HEK293 (cell line): Measurements from ENCODE around the gene ADAM23.

ENCODE experiments used
- CTCF ChIA-PET: fragments of 350-600 bp; formaldehyde crosslinking; extraction: SDS; loops from one replicate; lab custom pipeline; 2021; ENCODE audit warnings: antibody characterized with exemption; lab: Yijun Ruan, JAX
- POLR2A ChIA-PET: fragments of 300-600 bp; formaldehyde crosslinking; extraction: SDS; loops from one replicate; lab custom pipeline; 2020; ENCODE audit warnings: antibody characterized with exemption, inconsistent platforms; lab: Yijun Ruan, JAX
- H3K27ac ChIP-seq: fragments of 200-500 bp; sonication (Bioruptor generic); 2 replicates; pipeline ENCODE4 v1.5.1; 2014; ENCODE audit warnings: low read depth, low read length, control low read depth, inconsistent platforms; ENCODE audit errors: extremely low read depth
- H3K36me3 ChIP-seq, 2 experiments: fragments of 200-500 bp in 1 of 2; sonication (Bioruptor generic) in 1 of 2; 1 replicate in 1 of 2; 2 replicates in 1 of 2; pipeline ENCODE4 v1.5.1; 2014 to 2017; ENCODE audit warnings: inconsistent platforms in 2 of 2, low read length in 2 of 2; ENCODE audit not compliant: control insufficient read depth in 2 of 2, insufficient read depth in 1 of 2
- H3K4me1 ChIP-seq: fragments of 200-500 bp; sonication (Bioruptor generic); 2 replicates; pipeline ENCODE4 v1.5.1; 2014; ENCODE audit warnings: mild to moderate bottlenecking, low read length, inconsistent platforms; ENCODE audit not compliant: control insufficient read depth, insufficient read depth
- H3K4me3 ChIP-seq: 2 replicates; pipeline ENCODE4 v1.5.1; 2011; ENCODE audit warnings: low read depth, mild to moderate bottlenecking, control low read depth, low read length, moderate library complexity
- H3K9me3 ChIP-seq: fragments of 200-500 bp; sonication (Bioruptor generic); 2 replicates; pipeline ENCODE4 v1.5.1; 2014; ENCODE audit warnings: low read depth, low read length, inconsistent platforms; ENCODE audit not compliant: control insufficient read depth, insufficient read depth
- FEZF1 ChIP-seq: fragments of 450-650 bp; formaldehyde crosslinking; IDR thresholded peaks from 2 replicates; pipeline ENCODE4 v1.5.1; 2016; ENCODE audit warnings: missing biosample characterization, missing genetic modification characterization
- GLIS2 ChIP-seq: fragments of 450-650 bp; formaldehyde crosslinking; IDR thresholded peaks from 2 replicates; pipeline ENCODE4 v1.5.1; 2016; ENCODE audit warnings: missing biosample characterization, missing genetic modification characterization
- KLF10 ChIP-seq: fragments of 450-650 bp; IDR thresholded peaks from 2 replicates; pipeline ENCODE4 v1.5.1; 2018; ENCODE audit warnings: missing biosample characterization, mild to moderate bottlenecking, missing genetic modification characterization
- OSR2 ChIP-seq: fragments of 450-650 bp; formaldehyde crosslinking; IDR thresholded peaks from 2 replicates; pipeline ENCODE4 v1.5.1; 2016; ENCODE audit warnings: missing biosample characterization, missing genetic modification characterization
- SP7 ChIP-seq: fragments of 450-650 bp; formaldehyde crosslinking; IDR thresholded peaks from 2 replicates; pipeline ENCODE4 v1.5.1; 2016; ENCODE audit warnings: missing biosample characterization, missing genetic modification characterization
- ZBTB17 ChIP-seq: fragments of 450-650 bp; formaldehyde crosslinking; IDR thresholded peaks from 2 replicates; pipeline ENCODE4 v1.5.1; 2016; ENCODE audit warnings: missing biosample characterization, missing genetic modification characterization
- ZBTB7A ChIP-seq: fragments of 450-650 bp; formaldehyde crosslinking; IDR thresholded peaks from 2 replicates; pipeline ENCODE4 v1.5.1; 2016; ENCODE audit warnings: low read depth, missing biosample characterization, missing genetic modification characterization
- ZNF10 ChIP-seq: fragments of 450-650 bp; formaldehyde crosslinking; IDR thresholded peaks from 2 replicates; pipeline ENCODE4 v1.5.1; 2017; ENCODE audit warnings: missing biosample characterization, missing genetic modification characterization
- ZNF121 ChIP-seq: fragments of 450-650 bp; formaldehyde crosslinking; IDR thresholded peaks from 2 replicates; pipeline ENCODE4 v1.5.1; 2016; ENCODE audit warnings: missing biosample characterization, missing genetic modification characterization
- ZNF169 ChIP-seq: fragments of 450-650 bp; formaldehyde crosslinking; IDR thresholded peaks from 2 replicates; pipeline ENCODE4 v1.5.1; 2016; ENCODE audit warnings: missing biosample characterization, missing genetic modification characterization
- ZNF214 ChIP-seq: fragments of 450-650 bp; formaldehyde crosslinking; IDR thresholded peaks from 2 replicates; pipeline ENCODE4 v1.5.1; 2017; ENCODE audit warnings: missing biosample characterization, mild to moderate bottlenecking, missing genetic modification characterization, borderline replicate concordance
- ZNF324 ChIP-seq: fragments of 450-650 bp; formaldehyde crosslinking; IDR thresholded peaks from 2 replicates; pipeline ENCODE4 v1.5.1; 2016; ENCODE audit warnings: missing biosample characterization, missing genetic modification characterization
- ZNF560 ChIP-seq: fragments of 450-650 bp; formaldehyde crosslinking; IDR thresholded peaks from 2 replicates; pipeline ENCODE4 v1.5.1; 2017; ENCODE audit warnings: missing biosample characterization, missing genetic modification characterization, borderline replicate concordance
- ZNF830 ChIP-seq: fragments of 450-650 bp; IDR thresholded peaks from 2 replicates; pipeline ENCODE4 v1.5.0; 2018; ENCODE audit warnings: missing biosample characterization, missing genetic modification characterization, low read depth, mild to moderate bottlenecking, moderate library complexity
- TF ChIP-seq, protein P1 (sequence below): fragments of 450-650 bp; formaldehyde crosslinking; IDR thresholded peaks from 2 replicates; pipeline ENCODE4 v1.5.1; 2016; ENCODE audit warnings: missing biosample characterization, missing genetic modification characterization
- TF ChIP-seq, protein P2 (sequence below): fragments of 450-650 bp; formaldehyde crosslinking; IDR thresholded peaks from 2 replicates; pipeline ENCODE4 v1.5.1; 2016; ENCODE audit warnings: missing biosample characterization, missing genetic modification characterization
- TF ChIP-seq, protein P3 (sequence below): fragments of 450-650 bp; formaldehyde crosslinking; IDR thresholded peaks from 2 replicates; pipeline ENCODE4 v1.5.0; 2017; ENCODE audit warnings: missing biosample characterization, missing genetic modification characterization, borderline replicate concordance

The ADAM23 gene

DNA sequence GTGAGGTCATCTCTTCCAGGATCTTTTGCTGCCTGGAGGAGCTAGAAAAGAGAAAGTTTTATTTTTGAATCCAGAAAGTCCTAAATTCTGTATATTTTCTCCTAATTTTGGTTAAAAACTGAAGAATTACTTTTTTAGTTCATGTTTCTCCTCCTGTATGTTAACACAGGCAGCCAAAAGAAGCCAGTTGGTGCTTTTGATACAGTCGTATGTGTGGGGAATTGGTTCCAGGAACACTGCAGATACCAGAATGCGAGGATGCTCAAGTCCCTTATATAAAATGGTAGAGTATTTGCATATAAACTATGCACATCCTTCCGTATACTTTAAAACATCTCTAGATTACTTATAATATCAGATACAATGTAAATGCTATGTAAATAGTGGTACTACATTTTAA, 22.6 kb upstream of the ADAM23 start:
- ChIA-PET POLR2A (no interaction called here), CTCF (no interaction called here)
- Histone ChIP-seq H3K4me3 (no peak overlapping the region), H3K4me1 (peaks cover 7% of the 10 kb centered on the region), H3K36me3 (no peaks in the 10 kb centered on the region), H3K27ac (no peak overlapping the region), H3K9me3 (no peaks in the 10 kb centered on the region)
- TF ChIP-seq, protein P1, sequence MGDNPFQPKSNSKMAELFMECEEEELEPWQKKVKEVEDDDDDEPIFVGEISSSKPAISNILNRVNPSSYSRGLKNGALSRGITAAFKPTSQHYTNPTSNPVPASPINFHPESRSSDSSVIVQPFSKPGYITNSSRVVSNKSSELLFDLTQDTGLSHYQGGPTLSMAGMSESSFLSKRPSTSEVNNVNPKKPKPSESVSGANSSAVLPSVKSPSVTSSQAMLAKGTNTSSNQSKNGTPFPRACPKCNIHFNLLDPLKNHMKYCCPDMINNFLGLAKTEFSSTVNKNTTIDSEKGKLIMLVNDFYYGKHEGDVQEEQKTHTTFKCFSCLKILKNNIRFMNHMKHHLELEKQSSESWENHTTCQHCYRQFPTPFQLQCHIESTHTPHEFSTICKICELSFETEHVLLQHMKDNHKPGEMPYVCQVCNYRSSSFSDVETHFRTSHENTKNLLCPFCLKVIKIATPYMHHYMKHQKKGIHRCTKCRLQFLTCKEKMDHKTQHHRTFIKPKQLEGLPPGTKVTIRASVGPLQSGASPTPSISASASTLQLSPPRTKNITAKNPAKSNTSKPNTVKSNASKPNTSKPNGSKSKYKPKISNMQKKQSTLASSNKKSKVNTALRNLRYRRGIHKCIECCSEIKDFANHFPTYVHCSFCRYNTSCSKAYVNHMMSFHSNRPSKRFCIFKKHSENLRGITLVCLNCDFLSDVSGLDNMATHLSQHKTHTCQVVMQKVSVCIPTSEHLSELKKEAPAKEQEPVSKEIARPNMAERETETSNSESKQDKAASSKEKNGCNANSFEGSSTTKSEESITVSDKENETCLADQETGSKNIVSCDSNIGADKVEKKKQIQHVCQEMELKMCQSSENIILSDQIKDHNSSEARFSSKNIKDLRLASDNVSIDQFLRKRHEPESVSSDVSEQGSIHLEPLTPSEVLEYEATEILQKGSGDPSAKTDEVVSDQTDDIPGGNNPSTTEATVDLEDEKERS (tag by site-specific recombination): no peak
- no peak for TF ChIP-seq ZNF324 (tag by site-specific recombination)
- TF ChIP-seq, all 188 proteins: peak for 0

DNA sequence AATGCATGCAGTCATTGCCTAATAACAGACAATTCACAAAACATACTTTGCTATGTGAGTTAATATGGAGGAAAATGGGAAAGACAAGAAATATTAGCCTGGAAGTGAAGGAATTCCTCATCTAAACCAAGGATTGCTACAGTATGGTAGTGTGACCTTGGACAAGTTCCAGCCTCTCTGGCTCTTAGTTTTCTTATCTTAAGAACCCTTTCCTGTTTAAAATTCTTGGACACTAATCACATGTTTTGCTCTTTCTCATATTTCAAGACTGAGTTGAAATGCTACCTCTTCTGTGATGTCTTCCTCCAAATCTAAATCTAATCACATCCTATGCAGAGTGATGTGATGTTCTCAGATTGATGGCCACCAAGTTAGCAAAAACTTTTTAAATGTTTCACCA, 20.8 kb upstream of the ADAM23 start:
- ChIA-PET CTCF (no interaction called here), POLR2A (no interaction called here)
- Histone ChIP-seq H3K4me3 (no peak overlapping the region), H3K9me3 (no peaks in the 10 kb centered on the region), H3K27ac (no peak overlapping the region), H3K4me1 (peaks cover 7% of the 10 kb centered on the region), H3K36me3 (no peaks in the 10 kb centered on the region)
- TF ChIP-seq KLF10 (tag by site-specific recombination) (no peak), SP7 (tag by site-specific recombination) (peak; percentile 48)

DNA sequence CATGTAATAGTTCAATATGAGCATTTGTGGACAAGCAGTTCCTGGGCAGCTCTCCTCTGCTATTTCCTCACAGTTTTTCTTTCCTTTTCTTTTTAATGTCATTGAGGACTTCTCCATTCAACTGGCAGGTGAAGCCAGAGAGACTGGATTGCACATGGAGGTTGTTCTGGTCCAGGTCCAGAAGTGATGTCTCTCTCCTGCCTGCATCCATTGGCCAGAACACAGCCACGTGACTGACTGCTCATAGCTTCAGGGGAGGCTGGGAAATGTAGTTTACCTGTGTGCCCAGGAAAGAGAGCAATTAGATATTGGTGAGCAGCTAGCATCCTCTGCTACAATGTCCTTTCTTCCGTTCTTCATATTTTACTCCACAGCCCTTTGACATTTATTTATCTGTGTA, 20.2 kb upstream of the ADAM23 start:
- no peaks in the 10 kb centered on the region for H3K36me3 ChIP-seq
- ChIA-PET CTCF (no interaction called here), POLR2A (no interaction called here)
- no peaks in the 10 kb centered on the region for H3K9me3 ChIP-seq
- H3K27ac ChIP-seq: no peak overlapping the region
- TF ChIP-seq FEZF1 (tag by site-specific recombination): peak; percentile 63
- TF ChIP-seq ZBTB7A (tag by site-specific recombination): no peak
- TF ChIP-seq SP7 (tag by site-specific recombination): no peak
- TF ChIP-seq ZBTB17 (tag by site-specific recombination): 0 out of 2 replicates have a peak, but pooled peaks have one; percentile 24
- TF ChIP-seq GLIS2: no peak
- no peak for TF ChIP-seq ZNF121
- TF ChIP-seq, protein P2, sequence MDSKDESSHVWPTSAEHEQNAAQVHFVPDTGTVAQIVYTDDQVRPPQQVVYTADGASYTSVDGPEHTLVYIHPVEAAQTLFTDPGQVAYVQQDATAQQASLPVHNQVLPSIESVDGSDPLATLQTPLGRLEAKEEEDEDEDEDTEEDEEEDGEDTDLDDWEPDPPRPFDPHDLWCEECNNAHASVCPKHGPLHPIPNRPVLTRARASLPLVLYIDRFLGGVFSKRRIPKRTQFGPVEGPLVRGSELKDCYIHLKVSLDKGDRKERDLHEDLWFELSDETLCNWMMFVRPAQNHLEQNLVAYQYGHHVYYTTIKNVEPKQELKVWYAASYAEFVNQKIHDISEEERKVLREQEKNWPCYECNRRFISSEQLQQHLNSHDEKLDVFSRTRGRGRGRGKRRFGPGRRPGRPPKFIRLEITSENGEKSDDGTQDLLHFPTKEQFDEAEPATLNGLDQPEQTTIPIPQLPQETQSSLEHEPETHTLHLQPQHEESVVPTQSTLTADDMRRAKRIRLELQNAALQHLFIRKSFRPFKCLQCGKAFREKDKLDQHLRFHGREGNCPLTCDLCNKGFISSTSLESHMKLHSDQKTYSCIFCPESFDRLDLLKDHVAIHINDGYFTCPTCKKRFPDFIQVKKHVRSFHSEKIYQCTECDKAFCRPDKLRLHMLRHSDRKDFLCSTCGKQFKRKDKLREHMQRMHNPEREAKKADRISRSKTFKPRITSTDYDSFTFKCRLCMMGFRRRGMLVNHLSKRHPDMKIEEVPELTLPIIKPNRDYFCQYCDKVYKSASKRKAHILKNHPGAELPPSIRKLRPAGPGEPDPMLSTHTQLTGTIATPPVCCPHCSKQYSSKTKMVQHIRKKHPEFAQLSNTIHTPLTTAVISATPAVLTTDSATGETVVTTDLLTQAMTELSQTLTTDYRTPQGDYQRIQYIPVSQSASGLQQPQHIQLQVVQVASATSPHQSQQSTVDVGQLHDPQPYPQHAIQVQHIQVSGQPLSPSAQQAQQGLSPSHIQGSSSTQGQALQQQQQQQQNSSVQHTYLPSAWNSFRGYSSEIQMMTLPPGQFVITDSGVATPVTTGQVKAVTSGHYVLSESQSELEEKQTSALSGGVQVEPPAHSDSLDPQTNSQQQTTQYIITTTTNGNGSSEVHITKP (tag by site-specific recombination): peak; percentile 55
- peaks cover 7% of the 10 kb centered on the region for H3K4me1 ChIP-seq
- no peak overlapping the region for H3K4me3 ChIP-seq

DNA sequence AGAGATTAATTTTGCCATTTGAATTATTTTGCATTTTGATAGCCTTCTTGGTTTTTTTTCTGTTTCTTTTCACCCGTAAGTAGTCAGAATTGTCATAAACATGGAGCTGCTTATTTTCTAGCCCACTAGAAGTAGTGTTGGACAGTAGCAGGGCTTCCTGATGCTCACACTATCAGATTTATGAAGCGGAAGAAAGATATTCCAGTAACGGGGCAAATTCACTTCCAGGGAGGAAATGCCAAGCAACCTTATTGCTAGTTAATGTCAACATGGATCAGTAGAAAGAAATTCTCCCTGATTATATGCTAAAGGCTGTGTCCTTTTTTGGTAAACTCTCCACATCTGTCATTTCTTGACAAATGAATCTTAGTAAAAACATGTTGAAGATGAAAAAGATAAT, 19.2 kb upstream of the ADAM23 start:
- no peaks in the 10 kb centered on the region for H3K9me3 ChIP-seq
- CTCF ChIA-PET: interaction anchor here (0.6 to 1.0 kb wide), 4 partner anchors 9 to 344 kb away, joined by 3 to 4 read pairs (median 3); no protein-coding TSS in a partner anchor
- no peaks in the 10 kb centered on the region for H3K36me3 ChIP-seq
- TF ChIP-seq ZNF830 (tag by site-specific recombination) (no peak), ZNF214 (no peak), ZBTB17 (tag by site-specific recombination) (no peak), ZNF10 (tag by site-specific recombination) (no peak), ZNF169 (tag by site-specific recombination) (no peak), ZNF560 (no peak), OSR2 (peak; percentile 59; the same call in 1 of the 2 replicates)
- TF ChIP-seq, protein P3, sequence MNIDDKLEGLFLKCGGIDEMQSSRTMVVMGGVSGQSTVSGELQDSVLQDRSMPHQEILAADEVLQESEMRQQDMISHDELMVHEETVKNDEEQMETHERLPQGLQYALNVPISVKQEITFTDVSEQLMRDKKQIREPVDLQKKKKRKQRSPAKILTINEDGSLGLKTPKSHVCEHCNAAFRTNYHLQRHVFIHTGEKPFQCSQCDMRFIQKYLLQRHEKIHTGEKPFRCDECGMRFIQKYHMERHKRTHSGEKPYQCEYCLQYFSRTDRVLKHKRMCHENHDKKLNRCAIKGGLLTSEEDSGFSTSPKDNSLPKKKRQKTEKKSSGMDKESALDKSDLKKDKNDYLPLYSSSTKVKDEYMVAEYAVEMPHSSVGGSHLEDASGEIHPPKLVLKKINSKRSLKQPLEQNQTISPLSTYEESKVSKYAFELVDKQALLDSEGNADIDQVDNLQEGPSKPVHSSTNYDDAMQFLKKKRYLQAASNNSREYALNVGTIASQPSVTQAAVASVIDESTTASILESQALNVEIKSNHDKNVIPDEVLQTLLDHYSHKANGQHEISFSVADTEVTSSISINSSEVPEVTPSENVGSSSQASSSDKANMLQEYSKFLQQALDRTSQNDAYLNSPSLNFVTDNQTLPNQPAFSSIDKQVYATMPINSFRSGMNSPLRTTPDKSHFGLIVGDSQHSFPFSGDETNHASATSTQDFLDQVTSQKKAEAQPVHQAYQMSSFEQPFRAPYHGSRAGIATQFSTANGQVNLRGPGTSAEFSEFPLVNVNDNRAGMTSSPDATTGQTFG (tag by site-specific recombination): no peak
- TF ChIP-seq, all 188 proteins: peak for 1
- Histone ChIP-seq H3K27ac (no peak overlapping the region), H3K4me1 (peaks cover 7% of the 10 kb centered on the region), H3K4me3 (no peak overlapping the region)
- POLR2A ChIA-PET: no interaction called here
